GM12865 (cell line): ENCODE results near the gene SYNJ2.

Source experiments
- DNase-seq: peaks from one replicate; pipeline ENCODE4 v3.0.0; 2010; ENCODE audit warnings: low read depth
- H3K4me3 ChIP-seq: 2 replicates; pipeline ENCODE4 v1.5.1; 2011; ENCODE audit warnings: mild to moderate bottlenecking, low read depth, low read length, control low read depth
- CTCF ChIP-seq: IDR thresholded peaks from 2 replicates; pipeline ENCODE4 v1.5.1; 2011; ENCODE audit warnings: low read length, control low read depth, low read depth, inconsistent platforms; ENCODE audit not compliant: insufficient read depth; ENCODE audit errors: missing control alignments

The SYNJ2 gene

GRCh38 chr6:158026901-158027589 is 45.4 kb downstream of the SYNJ2 start:
- H3K4me3 ChIP-seq = no peak overlapping the region
- no peak for DNase-seq

GRCh38 chr6:158027590-158028285 is 46.1 kb downstream of the SYNJ2 start:
- DNase-seq = no peak
- no peak overlapping the region for H3K4me3 ChIP-seq
- no peak for TF ChIP-seq CTCF

More at GRCh38 chr6:158026901-158027589, 45.4 kb downstream of the SYNJ2 start:
- no peak for TF ChIP-seq CTCF

GRCh38 chr6:158028421-158028820 is 46.8 kb downstream of the SYNJ2 start:
- DNase-seq = no peak
- no peak for TF ChIP-seq CTCF
- H3K4me3 ChIP-seq = no peak overlapping the region

- no peak overlapping the region for H3K4me3 ChIP-seq
- no peak for TF ChIP-seq CTCF
- DNase-seq = no peak
These were observed 47.2 kb downstream of the SYNJ2 start for GRCh38 chr6:158028876-158029275.

- no peak for TF ChIP-seq CTCF
- no peak overlapping the region for H3K4me3 ChIP-seq
- DNase-seq = no peak
These were observed 48.1 kb downstream of the SYNJ2 start for GRCh38 chr6:158029668-158030230.

GRCh38 chr6:158030380-158031300 is 49.0 kb downstream of the SYNJ2 start:
- no peak for DNase-seq
- H3K4me3 ChIP-seq = no peak overlapping the region
- TF ChIP-seq CTCF = no peak
